Esophagus muscularis mucosa (tissue), 3 donors: ENCODE results near the gene INTS3.

Experiments
- POLR2AphosphoS5 ChIP-seq, 2 donors: sonication (generic); formaldehyde crosslinking; IDR thresholded peaks; one replicate each; pipeline ENCODE4 v1.6.1; 2017; ENCODE audit warnings: antibody characterized with exemption in 2 of 2
- TF ChIP-seq, protein P1 (sequence below), 3 experiments: fragments of 200-600 bp in 2 of 3; fragments of 450-650 bp in 1 of 3; sonication (generic) in 2 of 3; IDR thresholded peaks; one replicate each; pipeline ENCODE4 v1.5.1; 2017 to 2019; ENCODE audit warnings: antibody characterized with exemption in 3 of 3, mild to moderate bottlenecking in 2 of 3, moderate library complexity in 1 of 3

DNA sequence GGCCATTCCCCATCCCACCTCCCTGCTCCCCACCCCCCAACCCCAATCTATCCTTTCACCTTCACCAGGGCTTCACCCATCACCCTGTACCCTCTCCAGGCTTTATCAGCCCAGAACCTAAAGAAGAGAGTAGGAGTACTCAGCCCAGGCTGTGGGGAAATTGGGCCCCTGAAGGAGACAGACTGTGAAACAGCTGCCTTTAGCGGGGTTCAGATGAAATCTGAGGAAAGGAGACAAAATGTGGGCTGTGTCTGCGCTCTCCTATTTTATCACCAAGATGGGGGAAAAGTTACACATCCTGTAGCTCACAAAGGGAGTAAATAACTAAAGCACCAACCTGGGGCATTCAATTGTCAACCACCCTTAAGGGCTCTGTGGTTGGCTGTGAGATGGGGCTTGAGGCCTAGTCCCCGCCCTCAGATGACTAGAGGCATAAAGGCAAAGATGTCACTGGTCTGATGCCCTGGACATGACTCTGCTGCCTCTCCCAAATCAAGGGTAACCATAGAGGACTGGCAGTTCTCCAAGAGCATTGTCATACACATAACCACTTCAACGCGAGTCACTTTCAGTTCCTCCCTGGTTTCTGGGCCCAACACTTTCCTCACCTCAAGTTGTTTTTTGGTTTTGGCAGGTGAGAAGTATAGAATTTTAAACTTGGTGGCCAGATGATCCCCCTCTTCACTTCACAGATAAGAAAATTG lies 77.3 kb downstream of the INTS3 start:
- TF ChIP-seq, protein P1, sequence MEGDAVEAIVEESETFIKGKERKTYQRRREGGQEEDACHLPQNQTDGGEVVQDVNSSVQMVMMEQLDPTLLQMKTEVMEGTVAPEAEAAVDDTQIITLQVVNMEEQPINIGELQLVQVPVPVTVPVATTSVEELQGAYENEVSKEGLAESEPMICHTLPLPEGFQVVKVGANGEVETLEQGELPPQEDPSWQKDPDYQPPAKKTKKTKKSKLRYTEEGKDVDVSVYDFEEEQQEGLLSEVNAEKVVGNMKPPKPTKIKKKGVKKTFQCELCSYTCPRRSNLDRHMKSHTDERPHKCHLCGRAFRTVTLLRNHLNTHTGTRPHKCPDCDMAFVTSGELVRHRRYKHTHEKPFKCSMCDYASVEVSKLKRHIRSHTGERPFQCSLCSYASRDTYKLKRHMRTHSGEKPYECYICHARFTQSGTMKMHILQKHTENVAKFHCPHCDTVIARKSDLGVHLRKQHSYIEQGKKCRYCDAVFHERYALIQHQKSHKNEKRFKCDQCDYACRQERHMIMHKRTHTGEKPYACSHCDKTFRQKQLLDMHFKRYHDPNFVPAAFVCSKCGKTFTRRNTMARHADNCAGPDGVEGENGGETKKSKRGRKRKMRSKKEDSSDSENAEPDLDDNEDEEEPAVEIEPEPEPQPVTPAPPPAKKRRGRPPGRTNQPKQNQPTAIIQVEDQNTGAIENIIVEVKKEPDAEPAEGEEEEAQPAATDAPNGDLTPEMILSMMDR (IDR thresholded peaks at IDR 0.05): no peak
- peak; percentile 26 to 42 for TF ChIP-seq POLR2AphosphoS5 (IDR thresholded peaks at IDR 0.05)
